ENCODE measurements around the gene FAM98B.
A peak's percentile ranks its signal among the peaks of the same experiment; 100 is the strongest.
"Not testable (repeated sequence)": the region's sequence is repeated elsewhere in the genome, so short reads cannot be mapped to it uniquely, and the experiment has no call there.

Gene FAM98B

GRCh38 chr15:38453971-38454695 is at the start of gene FAM98B:
Gene FAM98B (plus strand): TSS chr15:38454127. CDS start chr15:38454162, 35 bp downstream.
- peak; percentile 78 to 90 for DNase-seq (ENCODE audit: low read depth in 1 of 2, low spot score in 1 of 2)

- no peak for DNase-seq (ENCODE audit: low read depth in 1 of 2, low spot score in 1 of 2)
Observed at GRCh38 chr15:38406436-38406835, 47.5 kb upstream of the FAM98B start.

DNA sequence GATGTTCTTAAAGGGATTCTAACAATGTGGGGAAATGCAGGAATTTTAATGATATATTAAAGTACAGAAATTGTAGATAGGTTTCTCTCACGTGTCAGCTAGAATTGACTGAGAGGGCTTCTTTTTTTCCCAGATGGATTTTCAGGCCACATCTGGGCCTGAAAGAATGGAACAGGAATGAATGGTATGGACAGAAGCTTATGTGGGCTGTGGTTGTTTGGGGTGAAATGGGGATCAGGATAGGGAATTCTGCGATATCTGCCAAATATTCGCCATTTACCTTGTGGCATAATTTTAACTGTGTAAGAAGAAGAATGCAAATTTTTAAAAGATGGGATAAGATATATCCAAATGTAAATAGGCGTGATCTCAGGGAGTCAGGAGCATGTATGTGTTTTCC is 45.4 kb upstream of the FAM98B start:
- no peak for DNase-seq (ENCODE audit: low read depth in 1 of 2, low spot score in 1 of 2)

- DNase-seq (ENCODE audit: low read depth in 1 of 2, low spot score in 1 of 2), result no peak
Observed at GRCh38 chr15:38411902-38412301, 42.0 kb upstream of the FAM98B start.

DNA sequence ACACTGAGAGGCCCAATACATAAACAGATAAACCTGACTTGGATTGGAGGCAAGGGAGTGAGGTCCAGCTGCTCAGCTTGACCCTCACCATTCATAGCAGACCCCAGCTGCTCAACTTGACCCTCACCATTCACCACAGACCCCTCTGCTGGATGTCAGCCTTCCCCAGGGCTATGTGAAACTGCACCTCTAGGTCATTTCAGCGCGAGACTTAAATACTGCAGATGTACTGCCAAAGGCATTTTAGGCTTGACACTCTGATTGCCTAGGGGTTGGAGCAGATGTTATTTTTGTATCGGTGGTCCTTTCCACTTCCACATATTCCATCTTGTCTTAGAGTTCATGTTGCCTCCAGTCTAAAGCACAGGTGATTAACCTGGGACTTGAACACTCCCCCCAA is 41.5 kb upstream of the FAM98B start:
- no peak for DNase-seq (ENCODE audit: low read depth in 1 of 2, low spot score in 1 of 2)

DNA sequence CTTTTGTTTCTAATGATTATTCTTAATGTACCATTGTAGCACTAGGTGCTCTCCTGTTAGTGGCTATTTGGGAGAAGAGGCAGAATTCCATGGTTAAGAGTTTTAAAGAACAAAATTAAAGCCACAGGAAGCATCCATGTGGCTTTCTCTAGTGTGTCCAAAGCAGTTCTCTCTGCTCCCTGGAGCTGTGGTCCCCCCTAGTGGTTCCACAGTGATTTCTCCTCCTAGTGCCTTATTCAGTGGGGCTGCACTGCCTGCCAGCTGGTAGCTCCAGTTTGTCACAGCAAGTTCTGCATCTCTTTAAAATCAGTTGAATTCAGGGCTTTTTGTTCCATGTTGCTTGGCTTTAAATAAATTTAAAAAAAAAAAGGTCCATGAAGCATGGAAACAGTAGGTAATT is 39.6 kb upstream of the FAM98B start:
- no peak for DNase-seq (ENCODE audit: low read depth in 1 of 2, low spot score in 1 of 2)

DNA sequence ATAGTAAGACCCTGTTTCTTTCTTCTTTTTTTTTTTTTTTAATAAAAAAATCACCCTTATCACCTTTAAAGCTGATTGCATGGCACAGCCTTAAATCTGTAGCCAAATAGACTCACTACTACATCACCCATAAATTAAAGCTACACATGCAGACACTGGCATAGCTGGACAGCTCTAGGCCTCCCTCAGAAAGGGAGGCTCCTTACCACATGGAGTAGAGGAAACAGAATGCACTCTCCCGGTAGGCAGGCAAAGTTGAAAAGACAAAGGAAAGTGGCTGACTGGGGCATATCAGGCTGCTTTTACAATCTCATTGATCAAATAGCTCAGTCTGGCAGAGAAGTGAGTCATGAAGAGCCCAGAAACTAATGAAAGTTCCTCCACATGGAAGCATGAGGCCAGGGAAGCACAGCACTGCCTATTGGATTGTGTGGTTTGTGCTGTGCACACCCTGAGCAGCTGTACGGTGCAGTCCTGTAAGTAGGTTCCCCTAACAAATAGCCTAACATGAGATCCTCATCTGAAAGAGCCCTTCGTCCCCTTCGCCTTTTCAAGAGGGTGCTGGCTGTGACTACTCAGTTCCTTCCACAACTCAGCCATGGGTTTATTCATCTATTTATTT is 32.7 kb upstream of the FAM98B start:
- no peak for DNase-seq (ENCODE audit: low read depth in 1 of 2, low spot score in 1 of 2)

DNA sequence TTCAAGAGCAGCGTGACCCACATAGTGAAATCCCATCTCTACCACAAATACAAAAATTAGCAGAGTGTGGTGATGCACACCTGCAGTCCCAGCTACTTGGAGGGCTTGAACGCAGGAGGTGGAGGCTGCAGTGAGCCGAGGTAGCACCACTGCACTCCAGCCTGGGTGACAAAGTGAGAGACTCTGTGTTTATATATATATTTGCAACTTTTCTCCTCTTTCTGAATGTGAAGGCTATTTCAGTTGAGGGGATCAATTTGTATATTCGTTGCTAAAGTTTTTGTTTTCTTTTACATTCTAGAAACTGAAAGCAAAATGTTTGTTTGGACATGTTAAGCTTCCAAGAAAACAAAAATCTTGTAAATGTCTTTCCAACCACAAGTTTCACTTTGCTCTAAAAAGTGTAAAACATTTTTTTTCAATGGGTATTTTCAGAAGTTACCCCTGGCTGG is 29.8 kb upstream of the FAM98B start:
- no peak for DNase-seq (ENCODE audit: low read depth in 1 of 2, low spot score in 1 of 2)

- DNase-seq (ENCODE audit: low read depth in 1 of 2, low spot score in 1 of 2), result no peak
Observed at GRCh38 chr15:38425269-38425668, 28.7 kb upstream of the FAM98B start.

- no peak for DNase-seq (ENCODE audit: low read depth in 1 of 2, low spot score in 1 of 2)
Observed at GRCh38 chr15:38427380-38427779, 26.5 kb upstream of the FAM98B start.

- DNase-seq (ENCODE audit: low read depth in 1 of 2, low spot score in 1 of 2), result no peak
Observed at GRCh38 chr15:38430106-38430760, 23.7 kb upstream of the FAM98B start.

GRCh38 chr15:38436993-38437392 is 16.9 kb upstream of the FAM98B start:
- no peak for DNase-seq (ENCODE audit: low read depth in 1 of 2, low spot score in 1 of 2)

- DNase-seq (ENCODE audit: low read depth in 1 of 2, low spot score in 1 of 2), result not testable (repeated sequence)
Observed at GRCh38 chr15:38437603-38438002, 16.3 kb upstream of the FAM98B start.

DNA sequence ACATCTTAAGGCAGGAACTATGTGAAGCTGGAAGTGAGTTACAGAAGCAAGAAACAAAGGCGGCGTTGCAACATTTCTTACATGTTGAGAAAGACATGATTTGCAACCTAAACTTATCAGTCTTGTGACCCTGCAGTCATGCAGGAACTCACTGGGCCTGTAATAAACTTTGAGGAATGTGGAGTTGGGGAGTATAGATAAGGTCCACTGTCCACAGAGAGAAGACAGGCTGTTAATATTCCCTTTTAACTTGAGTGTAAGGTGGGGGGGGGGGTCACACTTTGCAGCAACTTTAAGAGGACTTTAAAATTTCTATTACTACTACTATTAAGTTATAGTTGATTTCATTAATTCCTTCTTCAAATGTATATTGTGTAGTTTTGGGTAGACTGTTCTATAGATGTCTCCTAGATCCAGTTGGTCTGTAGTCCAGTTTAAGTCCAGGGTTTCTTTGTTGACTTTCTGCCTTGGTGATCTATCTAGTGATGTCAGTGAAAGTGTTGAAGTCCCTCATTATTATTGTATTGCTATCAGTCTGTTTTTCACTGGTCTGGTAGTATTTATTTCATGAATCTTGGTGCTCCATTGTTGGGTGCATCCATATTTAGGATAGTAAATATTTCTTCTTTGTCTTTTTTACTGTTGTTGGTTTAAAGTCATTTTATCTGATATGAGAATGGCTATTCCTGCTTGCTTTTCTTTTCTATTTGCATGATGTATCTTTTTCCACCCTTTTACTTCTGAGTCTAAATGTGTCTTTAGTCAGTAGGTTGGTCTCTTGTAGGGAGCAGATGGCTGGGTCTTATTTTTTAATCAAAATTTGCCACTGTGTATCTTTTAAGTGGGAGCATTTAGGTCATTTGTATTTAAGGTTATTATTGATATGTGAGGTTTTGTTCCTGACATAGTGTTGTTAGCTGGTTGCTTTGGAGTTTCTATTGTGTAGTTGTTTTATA is 15.6 kb upstream of the FAM98B start:
- no peak for DNase-seq (ENCODE audit: low read depth in 1 of 2, low spot score in 1 of 2)

DNA sequence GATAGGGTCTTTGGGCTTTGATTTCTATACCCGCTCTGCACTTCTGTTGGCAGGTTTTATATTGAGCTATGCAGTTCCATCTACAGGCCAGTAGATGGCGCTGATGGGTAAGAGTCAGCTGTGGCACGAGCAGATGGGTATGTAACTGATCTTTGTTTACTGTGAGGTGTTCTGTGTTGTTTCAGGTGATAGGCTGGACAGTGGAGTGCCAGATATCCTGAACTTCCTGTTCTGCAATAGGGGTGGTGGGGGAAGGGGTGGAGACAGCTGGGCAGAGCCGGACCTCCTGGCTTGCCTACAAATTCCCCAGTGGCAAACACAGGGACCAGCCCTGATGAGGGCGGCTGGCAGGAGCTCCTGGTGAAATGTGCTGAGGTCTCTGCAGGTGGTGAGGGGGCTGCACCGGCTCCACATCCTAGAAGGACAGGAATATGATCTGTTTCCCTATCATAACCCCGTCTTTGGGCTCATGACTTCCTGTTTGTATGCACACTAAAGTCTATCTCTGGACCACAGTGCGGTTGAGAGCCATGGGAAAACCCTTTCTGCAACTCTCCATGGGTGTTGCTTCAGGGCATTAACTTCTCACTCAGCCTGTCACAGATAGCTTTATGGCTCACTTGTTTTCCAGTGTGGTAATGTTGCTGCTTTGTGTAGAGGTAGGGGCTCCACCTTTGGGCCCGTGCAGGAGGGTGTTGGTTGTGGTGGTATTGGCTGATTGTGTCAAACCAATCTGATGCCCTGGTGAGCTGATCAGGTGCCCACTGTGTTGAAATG is 13.4 kb upstream of the FAM98B start:
- DNase-seq (ENCODE audit: low read depth in 1 of 2, low spot score in 1 of 2), result peak in 1 of 2 donors; percentile 17

GRCh38 chr15:38441130-38441519 is 12.8 kb upstream of the FAM98B start:
- DNase-seq (ENCODE audit: low read depth in 1 of 2, low spot score in 1 of 2), result no peak

GRCh38 chr15:38454696-38455090 is 766 bp downstream of the FAM98B start:
- DNase-seq (ENCODE audit: low read depth in 1 of 2, low spot score in 1 of 2), result no peak

- no peak for DNase-seq (ENCODE audit: low read depth in 1 of 2, low spot score in 1 of 2)
Observed at GRCh38 chr15:38455092-38455491, 1.2 kb downstream of the FAM98B start.

DNA sequence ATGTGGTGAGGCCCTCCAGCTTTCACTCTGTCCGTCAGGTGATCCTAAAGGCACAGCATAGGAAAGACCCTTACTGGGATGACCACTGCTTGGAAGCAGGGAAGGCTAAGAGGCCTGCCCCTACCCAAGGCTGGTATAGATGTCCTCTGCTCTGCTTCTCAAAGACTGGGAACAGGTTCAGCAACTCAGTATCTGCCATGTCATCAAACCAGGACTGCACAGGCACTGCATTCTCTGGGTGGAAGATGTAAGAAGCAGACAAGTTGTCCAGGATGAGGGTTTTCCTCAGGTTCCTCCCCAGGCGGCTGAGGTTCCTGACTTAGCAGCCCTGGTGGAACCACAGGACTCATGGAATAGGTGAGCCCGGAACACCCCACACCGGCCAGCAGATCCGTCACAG is 4.7 kb downstream of the FAM98B start:
- no peak for DNase-seq (ENCODE audit: low read depth in 1 of 2, low spot score in 1 of 2)

GRCh38 chr15:38459480-38459879 is 5.6 kb downstream of the FAM98B start:
- no peak for DNase-seq (ENCODE audit: low read depth in 1 of 2, low spot score in 1 of 2)

Data from stimulated activated CD4-positive, alpha-beta T cell treated with anti-CD3 and anti-CD28 coated beads, Interleukin-15, amount 100 ng/mL, for 1 hour (primary cell).